ENCODE data around the gene C11orf87.

Gene C11orf87

DNA sequence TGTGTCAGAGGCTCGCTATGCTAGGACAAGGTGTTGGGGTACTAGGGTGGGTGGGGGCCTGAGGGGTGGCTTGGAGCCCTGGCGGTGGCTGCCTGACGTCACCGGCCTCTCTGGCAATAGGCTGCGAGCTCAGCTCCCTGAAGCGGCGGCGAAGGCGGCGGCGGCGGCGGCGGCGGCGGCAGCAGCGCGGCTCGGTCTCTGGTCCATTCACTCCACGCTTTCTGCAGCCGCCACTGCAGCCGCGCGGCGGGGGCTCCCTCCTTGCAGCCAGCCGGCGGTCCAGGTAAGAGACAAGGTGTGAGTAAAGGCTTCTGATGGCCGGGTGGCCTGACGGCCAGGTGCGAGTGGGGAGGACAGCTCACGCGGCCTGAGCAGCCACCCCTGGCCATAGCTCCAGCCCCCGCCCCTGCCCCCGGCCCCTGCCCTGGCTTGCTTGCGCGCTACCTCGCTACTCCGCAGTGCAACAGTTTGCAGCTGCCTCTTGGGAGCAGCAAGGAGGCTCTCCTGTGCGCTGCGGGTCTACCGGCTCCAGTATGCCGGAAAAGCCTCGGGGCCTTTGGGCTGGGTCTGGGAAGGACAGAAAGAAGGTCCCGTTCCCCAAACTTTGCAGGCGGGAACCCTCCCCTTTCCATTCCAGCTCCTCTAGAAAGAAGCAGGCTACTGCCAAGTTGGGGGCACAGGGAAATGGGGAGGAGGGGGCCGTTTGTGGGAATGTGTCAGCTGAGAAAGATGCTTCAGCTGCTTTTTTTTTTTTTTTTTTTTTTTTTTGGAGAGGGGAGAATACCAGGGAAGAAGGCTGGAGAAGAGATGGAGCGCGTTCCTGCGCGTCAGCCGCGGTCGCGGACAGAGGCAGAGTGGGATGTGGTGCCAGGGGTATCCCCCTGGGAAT is at the start of gene C11orf87:
Gene C11orf87 (plus strand): TSS at position 210 of the 889 bp plus-strand sequence. CDS start 1,444 bp downstream, outside the sequence.
- H3K4me3 ChIP-seq (ENCODE audit: low read depth, low read length), result peak within 1 kb of the TSS; percentile 41
- in situ Hi-C loops (cut with HindIII; ENCODE audit: low sequenced_read_pairs), result no loop called here
- DNase-seq (ENCODE audit: low read depth, low spot score), result peak; percentile 27
- TF ChIP-seq, protein P1, sequence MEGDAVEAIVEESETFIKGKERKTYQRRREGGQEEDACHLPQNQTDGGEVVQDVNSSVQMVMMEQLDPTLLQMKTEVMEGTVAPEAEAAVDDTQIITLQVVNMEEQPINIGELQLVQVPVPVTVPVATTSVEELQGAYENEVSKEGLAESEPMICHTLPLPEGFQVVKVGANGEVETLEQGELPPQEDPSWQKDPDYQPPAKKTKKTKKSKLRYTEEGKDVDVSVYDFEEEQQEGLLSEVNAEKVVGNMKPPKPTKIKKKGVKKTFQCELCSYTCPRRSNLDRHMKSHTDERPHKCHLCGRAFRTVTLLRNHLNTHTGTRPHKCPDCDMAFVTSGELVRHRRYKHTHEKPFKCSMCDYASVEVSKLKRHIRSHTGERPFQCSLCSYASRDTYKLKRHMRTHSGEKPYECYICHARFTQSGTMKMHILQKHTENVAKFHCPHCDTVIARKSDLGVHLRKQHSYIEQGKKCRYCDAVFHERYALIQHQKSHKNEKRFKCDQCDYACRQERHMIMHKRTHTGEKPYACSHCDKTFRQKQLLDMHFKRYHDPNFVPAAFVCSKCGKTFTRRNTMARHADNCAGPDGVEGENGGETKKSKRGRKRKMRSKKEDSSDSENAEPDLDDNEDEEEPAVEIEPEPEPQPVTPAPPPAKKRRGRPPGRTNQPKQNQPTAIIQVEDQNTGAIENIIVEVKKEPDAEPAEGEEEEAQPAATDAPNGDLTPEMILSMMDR (IDR thresholded peaks at IDR 0.05; ENCODE audit: low read depth, low read length), result no peak

DNA sequence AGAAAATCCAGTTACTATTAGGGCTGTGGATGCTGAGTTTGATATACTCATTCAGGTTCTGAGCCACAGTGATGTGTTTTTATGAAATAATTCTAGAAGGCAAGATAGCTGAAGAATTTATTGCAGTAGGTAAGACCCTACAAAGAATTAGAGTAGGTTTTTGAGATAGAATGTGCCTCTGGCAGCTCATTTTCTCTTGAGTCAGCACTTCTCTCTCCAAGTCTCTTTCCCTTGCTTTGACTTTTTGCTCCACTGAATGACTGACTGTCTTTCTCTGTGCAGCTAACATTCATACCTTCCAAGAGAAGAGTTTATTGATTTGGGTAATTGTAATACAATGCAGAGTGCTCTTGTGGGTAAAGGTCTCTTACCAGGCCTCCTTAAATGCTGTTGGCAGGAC is 48.0 kb upstream of the C11orf87 start:
- in situ Hi-C loops (cut with HindIII; ENCODE audit: low sequenced_read_pairs), result no loop called here
- H3K4me3 ChIP-seq (ENCODE audit: low read depth, low read length), result no peak overlapping the region

DNA sequence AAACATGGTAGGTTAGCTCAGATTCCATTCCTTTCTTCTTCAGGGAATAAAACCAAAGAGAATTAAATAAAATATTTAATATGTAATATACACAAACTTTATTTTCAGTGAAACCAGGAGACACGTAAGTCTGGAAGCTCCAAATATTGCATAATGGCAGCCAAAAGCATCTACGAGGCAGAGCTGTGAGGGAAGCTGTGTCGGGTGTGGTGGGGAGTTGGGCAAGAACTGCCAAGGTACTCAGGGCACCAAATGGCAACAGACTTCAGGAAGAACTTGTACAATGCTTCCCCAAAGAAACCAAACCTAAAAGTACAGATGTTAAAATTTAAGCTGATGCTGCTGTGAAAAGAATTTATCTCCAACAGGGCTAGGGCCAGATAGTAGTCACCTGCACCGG is 47.5 kb upstream of the C11orf87 start:
- TF ChIP-seq, protein P1 (IDR thresholded peaks at IDR 0.05; ENCODE audit: low read depth, low read length), result no peak
- DNase-seq (ENCODE audit: low read depth, low spot score), result no peak
- H3K4me3 ChIP-seq (ENCODE audit: low read depth, low read length), result no peak overlapping the region
- in situ Hi-C loops (cut with HindIII; ENCODE audit: low sequenced_read_pairs), result no loop called here

More for the DNA sequence above, 48.0 kb upstream of the C11orf87 start:
- DNase-seq (ENCODE audit: low read depth, low spot score), result no peak
- TF ChIP-seq, protein P1 (IDR thresholded peaks at IDR 0.05; ENCODE audit: low read depth, low read length), result no peak

DNA sequence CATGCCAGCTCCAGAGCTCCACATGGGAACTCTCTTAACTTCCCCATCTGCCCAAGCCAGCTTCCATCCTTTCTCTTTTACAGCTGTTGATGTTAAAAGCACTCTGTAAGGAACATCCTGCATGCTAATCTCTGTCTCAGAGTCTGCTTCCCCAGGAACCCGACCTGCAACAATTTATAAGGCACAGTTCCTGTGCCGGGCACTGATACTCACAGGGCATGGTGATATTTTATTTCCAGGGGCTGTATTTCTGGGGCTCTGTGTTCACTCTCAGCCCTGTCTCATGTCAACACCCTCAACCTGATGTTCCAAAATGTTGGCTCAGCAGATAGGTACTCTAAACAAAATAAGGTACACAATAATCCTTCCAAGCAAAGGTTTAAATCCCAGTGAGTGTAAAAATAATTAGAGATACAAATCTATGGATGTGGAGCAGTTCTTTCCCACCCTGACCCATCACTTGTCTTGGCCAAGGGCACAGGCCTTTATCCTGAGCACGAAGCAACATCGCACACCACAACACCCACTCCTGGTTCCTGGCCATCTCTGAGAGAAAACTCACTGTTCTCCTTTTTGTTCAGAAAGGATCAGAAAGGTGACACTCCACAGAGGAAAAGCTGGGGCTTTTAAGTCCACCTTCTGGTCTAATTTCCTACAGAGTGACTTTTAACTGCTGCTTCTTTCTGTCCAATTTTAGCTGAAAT is 44.8 kb upstream of the C11orf87 start:
- no peak overlapping the region for H3K4me3 ChIP-seq (ENCODE audit: low read depth, low read length)
- in situ Hi-C loops (cut with HindIII; ENCODE audit: low sequenced_read_pairs), result no loop called here
- no peak for DNase-seq (ENCODE audit: low read depth, low spot score)
- TF ChIP-seq, protein P1 (IDR thresholded peaks at IDR 0.05; ENCODE audit: low read depth, low read length), result no peak

DNA sequence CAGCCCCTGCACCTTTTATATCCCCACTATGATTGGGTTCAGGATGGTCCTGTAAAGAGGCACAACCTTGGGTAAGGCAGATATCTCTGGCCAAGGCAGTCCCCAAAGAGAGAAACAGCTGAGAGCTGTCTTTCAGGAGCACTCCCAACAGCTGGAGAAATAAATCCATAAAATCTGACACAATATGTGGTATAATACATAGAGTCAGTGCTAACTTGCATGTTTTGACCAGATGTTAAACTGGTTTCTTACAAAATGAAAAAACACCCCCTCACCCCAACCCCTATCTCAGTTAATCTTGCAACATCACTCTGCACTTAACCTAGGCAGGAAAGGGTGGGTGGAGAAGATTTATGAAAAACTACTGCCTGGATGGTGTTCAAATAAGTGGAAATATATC is 44.0 kb upstream of the C11orf87 start:
- in situ Hi-C loops (cut with HindIII; ENCODE audit: low sequenced_read_pairs), result no loop called here
- no peak overlapping the region for H3K4me3 ChIP-seq (ENCODE audit: low read depth, low read length)
- TF ChIP-seq, protein P1 (IDR thresholded peaks at IDR 0.05; ENCODE audit: low read depth, low read length), result no peak
- no peak for DNase-seq (ENCODE audit: low read depth, low spot score)

DNA sequence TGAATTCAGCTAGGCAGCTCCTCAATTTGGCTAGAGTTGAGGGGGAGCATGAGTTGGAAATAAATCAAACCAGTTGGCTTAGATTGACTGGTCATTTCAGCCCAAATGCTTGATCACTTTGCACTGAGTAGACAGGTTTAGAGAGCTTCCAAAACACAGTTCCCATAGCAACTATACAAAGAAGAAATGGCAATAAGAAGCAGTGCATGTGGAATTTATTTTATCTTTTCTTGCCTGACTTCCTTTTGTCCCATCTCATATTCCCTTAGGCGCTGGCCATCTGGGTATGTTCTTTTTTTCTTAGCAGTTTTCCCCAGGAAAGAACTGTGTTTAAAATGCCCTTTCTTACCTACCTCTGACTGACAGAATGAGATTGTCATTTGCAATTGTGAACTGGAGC is 38.7 kb upstream of the C11orf87 start:
- no peak overlapping the region for H3K4me3 ChIP-seq (ENCODE audit: low read depth, low read length)
- TF ChIP-seq, protein P1 (IDR thresholded peaks at IDR 0.05; ENCODE audit: low read depth, low read length), result no peak
- in situ Hi-C loops (cut with HindIII; ENCODE audit: low sequenced_read_pairs), result no loop called here
- no peak for DNase-seq (ENCODE audit: low read depth, low spot score)

Data from astrocyte of the spinal cord (primary cell).